ENCODE results near the gene ME3. TPM values are rescaled to one million over a fixed set of nuclear protein-coding genes. Genes with fewer than 3 reads are reported as not detected.
"Not testable (repeated sequence)": the region's sequence is repeated elsewhere in the genome, so short reads cannot be mapped to it uniquely, and the experiment has no call there.

ME3 gene
- total RNA-seq, 1 donor from 2014 or later: 34.2 TPM

DNA sequence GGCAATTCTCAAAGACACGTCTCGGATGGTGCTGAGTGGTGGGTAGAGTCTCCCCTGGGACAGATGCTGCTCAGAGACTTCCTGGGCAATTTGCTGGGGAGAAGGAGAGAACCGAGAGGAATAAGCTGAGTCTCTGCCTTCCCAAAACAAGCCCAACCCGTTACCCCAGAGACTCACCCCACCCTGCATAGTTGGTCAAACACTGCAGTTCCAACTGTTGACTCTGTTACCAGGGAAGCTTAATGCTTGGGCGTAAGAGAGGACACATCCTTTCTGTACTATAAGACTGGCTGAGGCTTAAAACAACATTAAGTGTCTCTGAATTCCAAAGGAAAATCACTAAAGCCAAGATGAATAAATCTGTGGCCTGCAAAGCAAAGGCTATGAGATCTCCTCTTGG lies 229.6 kb downstream of the ME3 start:
- no peak overlapping the region for H3K4me3 ChIP-seq
- peaks cover 0 to 5% of the 10 kb centered on the region in 2 donors for H3K4me1 ChIP-seq
- H3K27me3 ChIP-seq: no peaks in the 10 kb centered on the region
- DNase-seq (ENCODE audit: low spot score in 2 of 2): no peak
- TF ChIP-seq, protein P1, sequence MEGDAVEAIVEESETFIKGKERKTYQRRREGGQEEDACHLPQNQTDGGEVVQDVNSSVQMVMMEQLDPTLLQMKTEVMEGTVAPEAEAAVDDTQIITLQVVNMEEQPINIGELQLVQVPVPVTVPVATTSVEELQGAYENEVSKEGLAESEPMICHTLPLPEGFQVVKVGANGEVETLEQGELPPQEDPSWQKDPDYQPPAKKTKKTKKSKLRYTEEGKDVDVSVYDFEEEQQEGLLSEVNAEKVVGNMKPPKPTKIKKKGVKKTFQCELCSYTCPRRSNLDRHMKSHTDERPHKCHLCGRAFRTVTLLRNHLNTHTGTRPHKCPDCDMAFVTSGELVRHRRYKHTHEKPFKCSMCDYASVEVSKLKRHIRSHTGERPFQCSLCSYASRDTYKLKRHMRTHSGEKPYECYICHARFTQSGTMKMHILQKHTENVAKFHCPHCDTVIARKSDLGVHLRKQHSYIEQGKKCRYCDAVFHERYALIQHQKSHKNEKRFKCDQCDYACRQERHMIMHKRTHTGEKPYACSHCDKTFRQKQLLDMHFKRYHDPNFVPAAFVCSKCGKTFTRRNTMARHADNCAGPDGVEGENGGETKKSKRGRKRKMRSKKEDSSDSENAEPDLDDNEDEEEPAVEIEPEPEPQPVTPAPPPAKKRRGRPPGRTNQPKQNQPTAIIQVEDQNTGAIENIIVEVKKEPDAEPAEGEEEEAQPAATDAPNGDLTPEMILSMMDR (IDR thresholded peaks at IDR 0.05): no peak
- H3K9me3 ChIP-seq: no peaks in the 10 kb centered on the region
- H3K36me3 ChIP-seq: peaks cover 14 to 20% of the 10 kb centered on the region in 2 donors
- intact Hi-C loops (cut with DNase I): no loop called here
- peak overlapping the region in 1 of 2 donors; percentile 2 for H3K27ac ChIP-seq

DNA sequence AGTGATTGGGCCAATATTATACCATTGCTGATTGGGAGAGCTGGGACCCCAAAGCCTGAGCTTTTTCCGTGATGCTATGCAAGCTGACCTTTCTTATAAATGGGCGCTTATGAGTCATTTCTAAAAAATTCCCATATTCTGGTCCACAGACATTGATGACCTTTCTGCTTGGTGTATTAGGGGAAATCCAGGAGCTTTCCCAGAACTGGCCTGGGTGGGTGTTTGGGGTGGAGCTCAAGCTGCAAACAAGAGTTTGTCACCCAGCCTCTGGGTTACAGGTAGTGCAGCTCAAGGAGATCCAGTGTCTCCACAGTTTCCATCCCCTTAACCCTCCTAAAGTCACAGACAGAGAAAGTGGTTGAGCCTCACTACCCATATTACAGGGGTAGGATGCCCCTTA lies 230.0 kb downstream of the ME3 start:
- Histone ChIP-seq H3K36me3 (peaks cover 14 to 20% of the 10 kb centered on the region in 2 donors), H3K4me1 (peaks cover 0 to 5% of the 10 kb centered on the region in 2 donors), H3K27ac (no peak overlapping the region), H3K27me3 (no peaks in the 10 kb centered on the region), H3K9me3 (no peaks in the 10 kb centered on the region), H3K4me3 (no peak overlapping the region)
- intact Hi-C loops (cut with DNase I): no loop called here
- no peak for DNase-seq (ENCODE audit: low spot score in 2 of 2)
- TF ChIP-seq, protein P1 (IDR thresholded peaks at IDR 0.05): no peak

DNA sequence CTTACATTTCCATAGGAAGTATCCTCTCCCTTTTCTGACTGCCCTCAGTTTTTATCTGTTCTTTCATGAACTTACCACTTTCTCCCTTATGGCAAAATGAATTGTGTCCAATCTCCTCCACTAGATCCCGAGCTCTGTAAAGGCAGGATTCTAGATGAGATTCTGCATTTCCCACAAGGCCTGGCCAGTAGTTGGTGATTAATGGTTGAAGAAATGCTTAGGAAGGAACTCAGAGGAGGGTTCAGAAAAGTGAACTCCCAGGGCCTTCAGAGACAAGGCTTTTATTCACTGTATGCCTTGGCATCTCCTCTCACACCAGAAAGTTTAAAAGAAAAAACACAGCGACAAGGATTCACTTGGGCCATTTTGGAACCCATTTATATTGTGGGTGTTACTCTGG lies 231.6 kb downstream of the ME3 start:
- peak overlapping the region; percentile 37 to 56 for H3K27ac ChIP-seq
- DNase-seq (ENCODE audit: low spot score in 2 of 2): no peak
- no peaks in the 10 kb centered on the region for H3K27me3 ChIP-seq
- H3K9me3 ChIP-seq: no peaks in the 10 kb centered on the region
- TF ChIP-seq, protein P1 (IDR thresholded peaks at IDR 0.05): no peak
- peaks cover 8 to 13% of the 10 kb centered on the region in 2 donors for H3K36me3 ChIP-seq
- no peak overlapping the region for H3K4me3 ChIP-seq
- intact Hi-C loops (cut with DNase I): no loop called here
- peaks cover 0 to 5% of the 10 kb centered on the region in 2 donors for H3K4me1 ChIP-seq

DNA sequence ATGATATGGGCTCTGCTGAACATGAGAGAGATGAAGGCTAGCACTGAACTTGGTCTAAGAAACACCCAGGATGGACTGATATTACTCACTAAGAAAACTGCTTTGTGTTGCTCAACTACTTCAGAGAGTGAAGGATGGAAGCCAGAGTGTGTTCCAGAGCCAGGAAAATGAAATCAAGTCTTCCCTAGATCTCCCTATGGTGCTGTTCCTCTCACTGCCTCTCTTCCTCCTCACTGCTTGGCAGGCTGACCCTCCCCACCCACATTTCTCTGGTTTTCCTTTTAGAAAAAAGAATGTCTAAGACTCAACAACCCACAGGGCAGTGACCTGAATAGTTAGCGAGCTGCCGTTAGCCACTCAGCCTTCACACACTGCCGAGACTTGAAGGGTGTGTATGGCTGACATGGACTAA lies 232.1 kb downstream of the ME3 start:
- no peak overlapping the region for H3K4me3 ChIP-seq
- peaks cover 8 to 13% of the 10 kb centered on the region in 2 donors for H3K36me3 ChIP-seq
- peak overlapping the region; percentile 37 to 56 for H3K27ac ChIP-seq
- intact Hi-C loops (cut with DNase I): no loop called here
- no peaks in the 10 kb centered on the region for H3K9me3 ChIP-seq
- H3K4me1 ChIP-seq: peaks cover 0 to 5% of the 10 kb centered on the region in 2 donors
- DNase-seq (ENCODE audit: low spot score in 2 of 2): peak in 1 of 2 donors; percentile 82
- TF ChIP-seq, protein P1 (IDR thresholded peaks at IDR 0.05): no peak
- H3K27me3 ChIP-seq: no peaks in the 10 kb centered on the region

GRCh38 chr11:86438685-86439084 lies 233.7 kb downstream of the ME3 start:
- DNase-seq (ENCODE audit: low spot score in 2 of 2): no peak
- TF ChIP-seq, protein P1 (IDR thresholded peaks at IDR 0.05): no peak
- intact Hi-C loops (cut with DNase I): no loop called here
- Histone ChIP-seq H3K4me1 (peaks cover 0 to 5% of the 10 kb centered on the region in 2 donors), H3K27me3 (no peaks in the 10 kb centered on the region), H3K36me3 (no peaks in the 10 kb centered on the region), H3K27ac (no peak overlapping the region), H3K4me3 (no peak overlapping the region), H3K9me3 (no peaks in the 10 kb centered on the region)

- TF ChIP-seq, protein P1 (IDR thresholded peaks at IDR 0.05): no peak
- intact Hi-C loops (cut with DNase I): no loop called here
- Histone ChIP-seq H3K27me3 (no peaks in the 10 kb centered on the region), H3K4me1 (peaks cover 0 to 5% of the 10 kb centered on the region in 2 donors), H3K4me3 (no peak overlapping the region), H3K36me3 (no peaks in the 10 kb centered on the region), H3K27ac (no peak overlapping the region), H3K9me3 (no peaks in the 10 kb centered on the region)
- no peak for DNase-seq (ENCODE audit: low spot score in 2 of 2)
Observed at GRCh38 chr11:86435711-86436110, 236.7 kb downstream of the ME3 start.

GRCh38 chr11:86433361-86434095 lies 238.9 kb downstream of the ME3 start:
- H3K4me3 ChIP-seq; H3K27me3 ChIP-seq; H3K4me1 ChIP-seq; H3K36me3 ChIP-seq; H3K27ac ChIP-seq; H3K9me3 ChIP-seq; intact Hi-C loops (cut with DNase I); DNase-seq (ENCODE audit: low spot score in 2 of 2): not testable (repeated sequence)

Measured in ascending aorta (tissue), 2 donors.